Measurements from ENCODE around the gene PTPN20.

PTPN20 gene

GRCh38 chr10:47033541-47034270, 122.5 kb downstream of the PTPN20 start:
- H3K4me3 ChIP-seq (ENCODE audit: low read depth, low read length) = no peak overlapping the region
- no peak for DNase-seq (ENCODE audit: low read depth, low spot score)
- in situ Hi-C loops (cut with HindIII; ENCODE audit: low sequenced_read_pairs) = no loop called here
- no peak for TF ChIP-seq CTCF (IDR thresholded peaks at IDR 0.05; ENCODE audit: low read depth, low read length)

GRCh38 chr10:47034441-47035051, 123.3 kb downstream of the PTPN20 start:
- TF ChIP-seq CTCF (IDR thresholded peaks at IDR 0.05; ENCODE audit: low read depth, low read length) = no peak
- in situ Hi-C loops (cut with HindIII; ENCODE audit: low sequenced_read_pairs) = no loop called here
- no peak overlapping the region for H3K4me3 ChIP-seq (ENCODE audit: low read depth, low read length)
- no peak for DNase-seq (ENCODE audit: low read depth, low spot score)

GRCh38 chr10:47035171-47035818, 124.1 kb downstream of the PTPN20 start:
- no peak for TF ChIP-seq CTCF (IDR thresholded peaks at IDR 0.05; ENCODE audit: low read depth, low read length)
- H3K4me3 ChIP-seq (ENCODE audit: low read depth, low read length) = no peak overlapping the region
- in situ Hi-C loops (cut with HindIII; ENCODE audit: low sequenced_read_pairs) = no loop called here
- no peak for DNase-seq (ENCODE audit: low read depth, low spot score)

- DNase-seq (ENCODE audit: low read depth, low spot score) = no peak
- no peak for TF ChIP-seq CTCF (IDR thresholded peaks at IDR 0.05; ENCODE audit: low read depth, low read length)
- no peak overlapping the region for H3K4me3 ChIP-seq (ENCODE audit: low read depth, low read length)
- in situ Hi-C loops (cut with HindIII; ENCODE audit: low sequenced_read_pairs) = no loop called here
Observed at GRCh38 chr10:47035819-47036337, 124.7 kb downstream of the PTPN20 start.

GRCh38 chr10:47036771-47037170, 125.5 kb downstream of the PTPN20 start:
- in situ Hi-C loops (cut with HindIII; ENCODE audit: low sequenced_read_pairs) = no loop called here
- no peak for DNase-seq (ENCODE audit: low read depth, low spot score)
- no peak overlapping the region for H3K4me3 ChIP-seq (ENCODE audit: low read depth, low read length)
- TF ChIP-seq CTCF (IDR thresholded peaks at IDR 0.05; ENCODE audit: low read depth, low read length) = no peak

- no peak for TF ChIP-seq CTCF (IDR thresholded peaks at IDR 0.05; ENCODE audit: low read depth, low read length)
Observed at GRCh38 chr10:47037654-47038425, 126.6 kb downstream of the PTPN20 start.

More at GRCh38 chr10:47037654-47038425, 126.6 kb downstream of the PTPN20 start:
- H3K4me3 ChIP-seq (ENCODE audit: low read depth, low read length) = no peak overlapping the region
- no peak for DNase-seq (ENCODE audit: low read depth, low spot score)
- in situ Hi-C loops (cut with HindIII; ENCODE audit: low sequenced_read_pairs) = no loop called here

All from astrocyte of the spinal cord (primary cell).